ENCODE measurements around the gene OSBPL1A.

DNA sequence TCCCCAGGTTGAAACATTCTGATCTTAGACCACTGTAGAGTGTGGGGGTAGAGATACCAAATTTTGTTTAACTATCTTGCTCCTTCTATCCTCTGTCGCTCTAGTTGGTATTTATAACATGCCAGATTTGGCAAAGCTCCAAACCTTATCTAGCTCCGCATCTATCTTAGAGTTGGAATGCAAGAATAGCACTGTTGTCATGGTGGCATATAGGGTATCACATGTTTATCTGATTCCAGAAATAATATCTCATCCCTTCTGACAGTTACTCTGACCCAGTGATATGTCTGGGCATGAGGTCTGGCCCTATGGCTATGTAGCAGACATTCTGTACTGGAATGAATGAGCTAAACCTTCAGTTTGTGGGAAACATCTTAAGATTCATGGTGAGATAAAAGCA lies 207.0 kb downstream of the OSBPL1A start:
- TF ChIP-seq, protein P1, sequence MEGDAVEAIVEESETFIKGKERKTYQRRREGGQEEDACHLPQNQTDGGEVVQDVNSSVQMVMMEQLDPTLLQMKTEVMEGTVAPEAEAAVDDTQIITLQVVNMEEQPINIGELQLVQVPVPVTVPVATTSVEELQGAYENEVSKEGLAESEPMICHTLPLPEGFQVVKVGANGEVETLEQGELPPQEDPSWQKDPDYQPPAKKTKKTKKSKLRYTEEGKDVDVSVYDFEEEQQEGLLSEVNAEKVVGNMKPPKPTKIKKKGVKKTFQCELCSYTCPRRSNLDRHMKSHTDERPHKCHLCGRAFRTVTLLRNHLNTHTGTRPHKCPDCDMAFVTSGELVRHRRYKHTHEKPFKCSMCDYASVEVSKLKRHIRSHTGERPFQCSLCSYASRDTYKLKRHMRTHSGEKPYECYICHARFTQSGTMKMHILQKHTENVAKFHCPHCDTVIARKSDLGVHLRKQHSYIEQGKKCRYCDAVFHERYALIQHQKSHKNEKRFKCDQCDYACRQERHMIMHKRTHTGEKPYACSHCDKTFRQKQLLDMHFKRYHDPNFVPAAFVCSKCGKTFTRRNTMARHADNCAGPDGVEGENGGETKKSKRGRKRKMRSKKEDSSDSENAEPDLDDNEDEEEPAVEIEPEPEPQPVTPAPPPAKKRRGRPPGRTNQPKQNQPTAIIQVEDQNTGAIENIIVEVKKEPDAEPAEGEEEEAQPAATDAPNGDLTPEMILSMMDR (conservative IDR thresholded peaks at IDR 0.05 in 1 of 2, IDR thresholded peaks at IDR 0.05 in 1 of 2; ENCODE audit: extremely low read depth in 1 of 2, insufficient read depth in 1 of 2, low read depth in 1 of 2, low read length in 2 of 2) = no peak
- TF ChIP-seq EZH2 (IDR thresholded peaks at IDR 0.05; ENCODE audit: borderline replicate concordance, low read length) = no peak

All from mammary epithelial cell (primary cell).